Nephron (organoid): ENCODE results near the gene SCARB1.

Experiments used
- H3K27ac Mint-ChIP-seq, 3 experiments: 2 replicates each; pipeline ENCODE4 v1.8.0; 2020; ENCODE audit warnings: mixed read lengths in 3 of 3, mild to moderate bottlenecking in 2 of 3, moderate library complexity in 1 of 3
- H3K27me3 Mint-ChIP-seq: 2 replicates; pipeline ENCODE4 v1.8.0; 2021; ENCODE audit warnings: low read depth, mild to moderate bottlenecking, moderate library complexity, mixed read lengths
- H3K36me3 Mint-ChIP-seq: 2 replicates; pipeline ENCODE4 v1.8.0; 2020; ENCODE audit warnings: low read depth, mixed read lengths
- H3K4me1 Mint-ChIP-seq: 2 replicates; pipeline ENCODE4 v1.8.0; 2020; ENCODE audit warnings: mixed read lengths
- H3K4me3 Mint-ChIP-seq, 3 experiments: 2 replicates each; pipeline ENCODE4 v1.8.0; 2020; ENCODE audit warnings: mild to moderate bottlenecking in 3 of 3, mixed read lengths in 3 of 3, moderate library complexity in 2 of 3
- H3K9me3 Mint-ChIP-seq: 2 replicates; pipeline ENCODE4 v1.8.0; 2020; ENCODE audit warnings: mixed read lengths
- CTCF ChIP-seq, 3 experiments: fragments of 200-600 bp; sonication (generic); IDR thresholded peaks; one replicate each; pipeline ENCODE4 v1.5.0; 2021; ENCODE audit warnings: antibody characterized with exemption in 3 of 3; ENCODE audit not compliant: unreplicated experiment in 3 of 3

The SCARB1 gene

GRCh38 chr12:124730455-124730932 lies 133.2 kb downstream of the SCARB1 start:
- Mint-ChIP-seq H3K27ac (peak overlapping the region; percentile 92 to 95 (median 95)), H3K4me3 (peak overlapping the region in 2 of 3 experiments; percentile 16 to 18), H3K36me3 (no peaks in the 10 kb centered on the region), H3K4me1 (peaks cover 47% of the 10 kb centered on the region), H3K27me3 (peaks cover 13% of the 10 kb centered on the region), H3K9me3 (peaks cover 6% of the 10 kb centered on the region)
- TF ChIP-seq CTCF (IDR thresholded peaks at IDR 0.05; ENCODE audit: unreplicated experiment in 3 of 3): no peak

GRCh38 chr12:124727922-124728321 lies 135.7 kb downstream of the SCARB1 start:
- no peak for TF ChIP-seq CTCF (IDR thresholded peaks at IDR 0.05; ENCODE audit: unreplicated experiment in 3 of 3)
- H3K9me3 Mint-ChIP-seq: peaks cover 6% of the 10 kb centered on the region
- no peaks in the 10 kb centered on the region for H3K36me3 Mint-ChIP-seq
- H3K27ac Mint-ChIP-seq: no peak overlapping the region
- peaks cover 4% of the 10 kb centered on the region for H3K27me3 Mint-ChIP-seq
- no peak overlapping the region for H3K4me3 Mint-ChIP-seq
- H3K4me1 Mint-ChIP-seq: peaks cover 35% of the 10 kb centered on the region

- no peak for TF ChIP-seq CTCF (IDR thresholded peaks at IDR 0.05; ENCODE audit: unreplicated experiment in 3 of 3)
- Mint-ChIP-seq H3K36me3 (no peaks in the 10 kb centered on the region), H3K9me3 (peaks cover 6% of the 10 kb centered on the region), H3K27me3 (no peaks in the 10 kb centered on the region), H3K4me3 (no peak overlapping the region), H3K4me1 (peaks cover 31% of the 10 kb centered on the region), H3K27ac (peak overlapping the region in 2 of 3 experiments; percentile 24 to 57)
Observed at GRCh38 chr12:124727264-124727800, 136.3 kb downstream of the SCARB1 start.
